Measurements from ENCODE around the gene HYCC1. TPM values are rescaled to one million over a fixed set of nuclear protein-coding genes. Genes with fewer than 3 reads are reported as not detected.
"Not testable (repeated sequence)": the region's sequence is repeated elsewhere in the genome, so short reads cannot be mapped to it uniquely, and the experiment has no call there.

HYCC1 gene
- total RNA-seq, 1 donor from 2014 or later, result 30.8 TPM

GRCh38 chr7:23039674-23040073 lies 25.7 kb upstream of the HYCC1 start:
- H3K4me3 ChIP-seq (ENCODE audit: low read length in 3 of 3); H3K4me1 ChIP-seq (ENCODE audit: control insufficient read depth in 3 of 3, insufficient read depth in 3 of 3, low read length in 3 of 3); H3K27me3 ChIP-seq (ENCODE audit: control insufficient read depth in 3 of 3, insufficient read depth in 3 of 3, low read length in 3 of 3); H3K9ac ChIP-seq (ENCODE audit: low read depth in 1 of 3, low read length in 3 of 3); H3K27ac ChIP-seq (ENCODE audit: low read depth, low read length); H3K9me3 ChIP-seq (ENCODE audit: control insufficient read depth in 3 of 3, low read length in 3 of 3); H3K36me3 ChIP-seq (ENCODE audit: control insufficient read depth in 3 of 3, insufficient read depth in 3 of 3, low read length in 3 of 3): not testable (repeated sequence)

- not testable (repeated sequence) for H3K36me3 ChIP-seq (ENCODE audit: control insufficient read depth in 3 of 3, insufficient read depth in 3 of 3, low read length in 3 of 3); H3K9me3 ChIP-seq (ENCODE audit: control insufficient read depth in 3 of 3, low read length in 3 of 3); H3K9ac ChIP-seq (ENCODE audit: low read depth in 1 of 3, low read length in 3 of 3); H3K27ac ChIP-seq (ENCODE audit: low read depth, low read length); H3K27me3 ChIP-seq (ENCODE audit: control insufficient read depth in 3 of 3, insufficient read depth in 3 of 3, low read length in 3 of 3); H3K4me3 ChIP-seq (ENCODE audit: low read length in 3 of 3); H3K4me1 ChIP-seq (ENCODE audit: control insufficient read depth in 3 of 3, insufficient read depth in 3 of 3, low read length in 3 of 3)
Observed at GRCh38 chr7:23035542-23036371, 21.8 kb upstream of the HYCC1 start.

- H3K4me3 ChIP-seq (ENCODE audit: low read length in 3 of 3), result no peak overlapping the region
- H3K27ac ChIP-seq (ENCODE audit: low read depth, low read length), result no peak overlapping the region
- no peaks in the 10 kb centered on the region for H3K27me3 ChIP-seq (ENCODE audit: control insufficient read depth in 3 of 3, insufficient read depth in 3 of 3, low read length in 3 of 3)
- H3K9me3 ChIP-seq (ENCODE audit: control insufficient read depth in 3 of 3, low read length in 3 of 3), result no peaks in the 10 kb centered on the region
- no peaks in the 10 kb centered on the region for H3K4me1 ChIP-seq (ENCODE audit: control insufficient read depth in 3 of 3, insufficient read depth in 3 of 3, low read length in 3 of 3)
- H3K36me3 ChIP-seq (ENCODE audit: control insufficient read depth in 3 of 3, insufficient read depth in 3 of 3, low read length in 3 of 3), result no peaks in the 10 kb centered on the region
- H3K9ac ChIP-seq (ENCODE audit: low read depth in 1 of 3, low read length in 3 of 3), result no peak overlapping the region
Observed at GRCh38 chr7:23027261-23027660, 13.3 kb upstream of the HYCC1 start.

- H3K4me1 ChIP-seq (ENCODE audit: control insufficient read depth in 3 of 3, insufficient read depth in 3 of 3, low read length in 3 of 3), result no peaks in the 10 kb centered on the region
- no peaks in the 10 kb centered on the region for H3K9me3 ChIP-seq (ENCODE audit: control insufficient read depth in 3 of 3, low read length in 3 of 3)
- no peaks in the 10 kb centered on the region for H3K36me3 ChIP-seq (ENCODE audit: control insufficient read depth in 3 of 3, insufficient read depth in 3 of 3, low read length in 3 of 3)
- no peak overlapping the region for H3K9ac ChIP-seq (ENCODE audit: low read depth in 1 of 3, low read length in 3 of 3)
- no peak overlapping the region for H3K4me3 ChIP-seq (ENCODE audit: low read length in 3 of 3)
- no peak overlapping the region for H3K27ac ChIP-seq (ENCODE audit: low read depth, low read length)
- no peaks in the 10 kb centered on the region for H3K27me3 ChIP-seq (ENCODE audit: control insufficient read depth in 3 of 3, insufficient read depth in 3 of 3, low read length in 3 of 3)
Observed at GRCh38 chr7:23026164-23026563, 12.2 kb upstream of the HYCC1 start.

- Histone ChIP-seq H3K36me3 (ENCODE audit: control insufficient read depth in 3 of 3, insufficient read depth in 3 of 3, low read length in 3 of 3) (no peaks in the 10 kb centered on the region), H3K4me3 (ENCODE audit: low read length in 3 of 3) (no peak overlapping the region)
Observed at GRCh38 chr7:23024454-23024853, 10.5 kb upstream of the HYCC1 start.

GRCh38 chr7:23022851-23023250 lies 8.9 kb upstream of the HYCC1 start:
- Histone ChIP-seq H3K9me3 (ENCODE audit: control insufficient read depth in 3 of 3, low read length in 3 of 3) (no peaks in the 10 kb centered on the region), H3K4me1 (ENCODE audit: control insufficient read depth in 3 of 3, insufficient read depth in 3 of 3, low read length in 3 of 3) (peaks cover 0 to 7% (median 0%) of the 10 kb centered on the region in 3 donors), H3K27me3 (ENCODE audit: control insufficient read depth in 3 of 3, insufficient read depth in 3 of 3, low read length in 3 of 3) (no peaks in the 10 kb centered on the region), H3K27ac (ENCODE audit: low read depth, low read length) (no peak overlapping the region), H3K9ac (ENCODE audit: low read depth in 1 of 3, low read length in 3 of 3) (no peak overlapping the region), H3K4me3 (ENCODE audit: low read length in 3 of 3) (no peak overlapping the region), H3K36me3 (ENCODE audit: control insufficient read depth in 3 of 3, insufficient read depth in 3 of 3, low read length in 3 of 3) (no peaks in the 10 kb centered on the region)

More at GRCh38 chr7:23024454-23024853, 10.5 kb upstream of the HYCC1 start:
- Histone ChIP-seq H3K27me3 (ENCODE audit: control insufficient read depth in 3 of 3, insufficient read depth in 3 of 3, low read length in 3 of 3) (no peaks in the 10 kb centered on the region), H3K9ac (ENCODE audit: low read depth in 1 of 3, low read length in 3 of 3) (no peak overlapping the region), H3K4me1 (ENCODE audit: control insufficient read depth in 3 of 3, insufficient read depth in 3 of 3, low read length in 3 of 3) (peaks cover 0 to 7% (median 0%) of the 10 kb centered on the region in 3 donors), H3K9me3 (ENCODE audit: control insufficient read depth in 3 of 3, low read length in 3 of 3) (no peaks in the 10 kb centered on the region), H3K27ac (ENCODE audit: low read depth, low read length) (no peak overlapping the region)

GRCh38 chr7:23022258-23022769 lies 8.4 kb upstream of the HYCC1 start:
- Histone ChIP-seq H3K4me3 (ENCODE audit: low read length in 3 of 3) (no peak overlapping the region), H3K36me3 (ENCODE audit: control insufficient read depth in 3 of 3, insufficient read depth in 3 of 3, low read length in 3 of 3) (no peaks in the 10 kb centered on the region), H3K27me3 (ENCODE audit: control insufficient read depth in 3 of 3, insufficient read depth in 3 of 3, low read length in 3 of 3) (no peaks in the 10 kb centered on the region), H3K9ac (ENCODE audit: low read depth in 1 of 3, low read length in 3 of 3) (no peak overlapping the region), H3K27ac (ENCODE audit: low read depth, low read length) (no peak overlapping the region), H3K4me1 (ENCODE audit: control insufficient read depth in 3 of 3, insufficient read depth in 3 of 3, low read length in 3 of 3) (peaks cover 0 to 7% (median 0%) of the 10 kb centered on the region in 3 donors), H3K9me3 (ENCODE audit: control insufficient read depth in 3 of 3, low read length in 3 of 3) (no peaks in the 10 kb centered on the region)

- Histone ChIP-seq H3K4me3 (ENCODE audit: low read length in 3 of 3) (no peak overlapping the region), H3K27me3 (ENCODE audit: control insufficient read depth in 3 of 3, insufficient read depth in 3 of 3, low read length in 3 of 3) (no peaks in the 10 kb centered on the region), H3K9ac (ENCODE audit: low read depth in 1 of 3, low read length in 3 of 3) (no peak overlapping the region), H3K27ac (ENCODE audit: low read depth, low read length) (no peak overlapping the region), H3K9me3 (ENCODE audit: control insufficient read depth in 3 of 3, low read length in 3 of 3) (no peaks in the 10 kb centered on the region), H3K36me3 (ENCODE audit: control insufficient read depth in 3 of 3, insufficient read depth in 3 of 3, low read length in 3 of 3) (no peaks in the 10 kb centered on the region), H3K4me1 (ENCODE audit: control insufficient read depth in 3 of 3, insufficient read depth in 3 of 3, low read length in 3 of 3) (peaks cover 0 to 7% (median 0%) of the 10 kb centered on the region in 3 donors)
Observed at GRCh38 chr7:23021596-23021995, 7.7 kb upstream of the HYCC1 start.

GRCh38 chr7:23020742-23021401 lies 6.9 kb upstream of the HYCC1 start:
- Histone ChIP-seq H3K4me3 (ENCODE audit: low read length in 3 of 3) (no peak overlapping the region), H3K36me3 (ENCODE audit: control insufficient read depth in 3 of 3, insufficient read depth in 3 of 3, low read length in 3 of 3) (no peaks in the 10 kb centered on the region), H3K4me1 (ENCODE audit: control insufficient read depth in 3 of 3, insufficient read depth in 3 of 3, low read length in 3 of 3) (peaks cover 0 to 7% (median 0%) of the 10 kb centered on the region in 3 donors), H3K27me3 (ENCODE audit: control insufficient read depth in 3 of 3, insufficient read depth in 3 of 3, low read length in 3 of 3) (no peaks in the 10 kb centered on the region), H3K27ac (ENCODE audit: low read depth, low read length) (no peak overlapping the region), H3K9me3 (ENCODE audit: control insufficient read depth in 3 of 3, low read length in 3 of 3) (no peaks in the 10 kb centered on the region), H3K9ac (ENCODE audit: low read depth in 1 of 3, low read length in 3 of 3) (no peak overlapping the region)

GRCh38 chr7:23018750-23019149 lies 4.8 kb upstream of the HYCC1 start:
- Histone ChIP-seq H3K27ac (ENCODE audit: low read depth, low read length) (no peak overlapping the region), H3K4me1 (ENCODE audit: control insufficient read depth in 3 of 3, insufficient read depth in 3 of 3, low read length in 3 of 3) (peaks cover 0 to 7% (median 5%) of the 10 kb centered on the region in 3 donors), H3K9ac (ENCODE audit: low read depth in 1 of 3, low read length in 3 of 3) (no peak overlapping the region), H3K27me3 (ENCODE audit: control insufficient read depth in 3 of 3, insufficient read depth in 3 of 3, low read length in 3 of 3) (no peaks in the 10 kb centered on the region), H3K4me3 (ENCODE audit: low read length in 3 of 3) (no peak overlapping the region), H3K9me3 (ENCODE audit: control insufficient read depth in 3 of 3, low read length in 3 of 3) (no peaks in the 10 kb centered on the region), H3K36me3 (ENCODE audit: control insufficient read depth in 3 of 3, insufficient read depth in 3 of 3, low read length in 3 of 3) (no peaks in the 10 kb centered on the region)

All from skeletal muscle tissue (tissue), 4 donors.